ENCODE measurements around the gene NUP62CL. TPM values are rescaled to one million over a fixed set of nuclear protein-coding genes. Genes with fewer than 3 reads are reported as not detected.

Gene NUP62CL
- total and polyA plus RNA-seq, 2 of the 13 experiments (the other 11 are each of a cell fraction or from before 2014, with no cell fraction given) = 4.2 to 5.8 TPM

DNA sequence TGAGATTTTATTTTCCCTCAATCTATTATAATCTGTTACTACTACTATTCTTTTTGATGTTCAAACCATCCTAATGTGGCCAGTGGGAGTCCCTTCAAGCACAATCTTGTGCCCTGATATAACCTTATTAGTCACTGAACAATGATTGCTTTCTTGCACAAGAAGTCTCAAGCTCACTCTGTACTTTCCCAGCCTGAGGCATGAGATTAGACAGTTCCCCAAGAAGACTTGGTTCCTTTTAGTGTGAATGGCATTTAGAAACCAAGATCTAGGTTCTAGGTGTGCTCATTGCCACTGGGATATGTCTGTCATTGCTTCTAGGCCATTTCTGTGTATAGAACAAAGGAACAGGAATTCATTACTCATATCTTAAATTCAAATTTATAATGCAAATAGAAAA, 59.6 kb downstream of the NUP62CL start:
- intact Hi-C loops (cut with micrococcal nuclease; ENCODE audit: unreplicated experiment) = no loop called here
- Histone ChIP-seq H3K27me3 (ENCODE audit: control insufficient read depth in 1 of 2, insufficient read depth in 2 of 2, low read length in 2 of 2) (no peaks in the 10 kb centered on the region), H3K4me2 (ENCODE audit: low read depth, low read length) (no peak overlapping the region), H3K4me3 (replicated peaks in 1 of 3; ENCODE audit: insufficient read depth in 1 of 3, low read depth in 2 of 3, low read length in 3 of 3) (no peak overlapping the region), H3K4me1 (ENCODE audit: insufficient read depth, low read length) (no peaks in the 10 kb centered on the region), H2AFZ (ENCODE audit: low read length) (no peak overlapping the region), H3K27ac (ENCODE audit: extremely low read length, insufficient read depth, low read length) (no peak overlapping the region), H4K20me1 (ENCODE audit: insufficient read depth, low read length) (no peaks in the 10 kb centered on the region), H3K9me3 (ENCODE audit: low read length) (no peaks in the 10 kb centered on the region), H3K79me2 (ENCODE audit: insufficient read depth, low read length) (no peaks in the 10 kb centered on the region), H3K9ac (ENCODE audit: insufficient read depth, low read depth, low read length) (no peak overlapping the region), H3K36me3 (replicated peaks in 1 of 2; ENCODE audit: control insufficient read depth in 1 of 2, insufficient read depth in 2 of 2, low read length in 2 of 2) (no peaks in the 10 kb centered on the region)
- no peak for TF ChIP-seq ZNF564 (CRISPR knock-in tag; IDR thresholded peaks at IDR 0.05)
- no peak for TF ChIP-seq ZNF569 (CRISPR knock-in tag; IDR thresholded peaks at IDR 0.05; ENCODE audit: borderline replicate concordance)
- TF ChIP-seq, protein P1, sequence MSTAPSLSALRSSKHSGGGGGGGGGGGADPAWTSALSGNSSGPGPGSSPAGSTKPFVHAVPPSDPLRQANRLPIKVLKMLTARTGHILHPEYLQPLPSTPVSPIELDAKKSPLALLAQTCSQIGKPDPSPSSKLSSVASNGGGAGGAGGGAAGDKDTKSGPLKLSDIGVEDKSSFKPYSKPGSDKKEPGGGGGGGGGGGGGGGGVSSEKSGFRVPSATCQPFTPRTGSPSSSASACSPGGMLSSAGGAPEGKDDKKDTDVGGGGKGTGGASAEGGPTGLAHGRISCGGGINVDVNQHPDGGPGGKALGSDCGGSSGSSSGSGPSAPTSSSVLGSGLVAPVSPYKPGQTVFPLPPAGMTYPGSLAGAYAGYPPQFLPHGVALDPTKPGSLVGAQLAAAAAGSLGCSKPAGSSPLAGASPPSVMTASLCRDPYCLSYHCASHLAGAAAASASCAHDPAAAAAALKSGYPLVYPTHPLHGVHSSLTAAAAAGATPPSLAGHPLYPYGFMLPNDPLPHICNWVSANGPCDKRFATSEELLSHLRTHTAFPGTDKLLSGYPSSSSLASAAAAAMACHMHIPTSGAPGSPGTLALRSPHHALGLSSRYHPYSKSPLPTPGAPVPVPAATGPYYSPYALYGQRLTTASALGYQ (CRISPR knock-in tag; IDR thresholded peaks at IDR 0.05) = no peak
- TF ChIP-seq, protein P2, sequence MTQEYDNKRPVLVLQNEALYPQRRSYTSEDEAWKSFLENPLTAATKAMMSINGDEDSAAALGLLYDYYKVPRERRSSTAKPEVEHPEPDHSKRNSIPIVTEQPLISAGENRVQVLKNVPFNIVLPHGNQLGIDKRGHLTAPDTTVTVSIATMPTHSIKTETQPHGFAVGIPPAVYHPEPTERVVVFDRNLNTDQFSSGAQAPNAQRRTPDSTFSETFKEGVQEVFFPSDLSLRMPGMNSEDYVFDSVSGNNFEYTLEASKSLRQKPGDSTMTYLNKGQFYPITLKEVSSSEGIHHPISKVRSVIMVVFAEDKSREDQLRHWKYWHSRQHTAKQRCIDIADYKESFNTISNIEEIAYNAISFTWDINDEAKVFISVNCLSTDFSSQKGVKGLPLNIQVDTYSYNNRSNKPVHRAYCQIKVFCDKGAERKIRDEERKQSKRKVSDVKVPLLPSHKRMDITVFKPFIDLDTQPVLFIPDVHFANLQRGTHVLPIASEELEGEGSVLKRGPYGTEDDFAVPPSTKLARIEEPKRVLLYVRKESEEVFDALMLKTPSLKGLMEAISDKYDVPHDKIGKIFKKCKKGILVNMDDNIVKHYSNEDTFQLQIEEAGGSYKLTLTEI (CRISPR knock-in tag; conservative IDR thresholded peaks at IDR 0.05) = no peak
- FAIRE-seq (no peak), DNase-seq (ENCODE audit: low spot score) (no peak), ATAC-seq (no peak)
- CTCF ChIA-PET (ENCODE audit: low intra/inter-chr PET ratio, low total read pairs) = no interaction called here
- BruUV-seq (replicated peaks) = no TSS peak
- POLR2A ChIA-PET = no interaction called here
- in situ Hi-C loops (cut with HindIII; ENCODE audit: extremely low pct_ligation_motif_present, low pct_unique_long_range_greater_than_20kb) = no loop called here

DNA sequence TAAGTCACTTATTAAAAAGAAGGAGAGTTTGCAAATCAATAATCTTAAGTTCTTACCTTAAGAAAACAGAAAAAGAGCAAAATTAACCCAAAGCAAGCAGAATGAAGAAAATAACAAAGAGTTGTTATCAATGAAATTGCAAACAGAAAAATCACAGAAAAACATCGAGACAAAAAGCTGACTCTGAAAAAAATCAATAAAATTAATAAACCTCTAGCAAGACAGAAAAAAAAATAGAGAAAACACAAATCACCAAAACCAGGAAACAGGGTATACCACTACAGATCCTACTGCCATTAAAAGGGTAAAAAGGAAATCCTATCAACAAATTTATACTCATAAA, 70.3 kb downstream of the NUP62CL start:
- no peaks in the 10 kb centered on the region for H3K79me2 ChIP-seq (ENCODE audit: insufficient read depth, low read length)
- no peak overlapping the region for H2AFZ ChIP-seq (ENCODE audit: low read length)
- no peak overlapping the region for H3K27ac ChIP-seq (ENCODE audit: extremely low read length, insufficient read depth, low read length)
- ChIA-PET CTCF (ENCODE audit: low intra/inter-chr PET ratio, low total read pairs) (no interaction called here), POLR2A (no interaction called here)
- H3K9ac ChIP-seq (ENCODE audit: insufficient read depth, low read depth, low read length) = no peak overlapping the region
- 72% methylated on average over 1 of the region's 1 CpG for WGBS (ENCODE audit: low lambda C conversion rate)
- H3K4me3 ChIP-seq (replicated peaks in 1 of 3; ENCODE audit: insufficient read depth in 1 of 3, low read depth in 2 of 3, low read length in 3 of 3) = no peak overlapping the region
- H3K4me1 ChIP-seq (ENCODE audit: insufficient read depth, low read length) = peaks cover 13% of the 10 kb centered on the region; the same call in 1 of the 2 replicates
- H3K36me3 ChIP-seq (replicated peaks in 1 of 2; ENCODE audit: control insufficient read depth in 1 of 2, insufficient read depth in 2 of 2, low read length in 2 of 2) = no peaks in the 10 kb centered on the region
- no peaks in the 10 kb centered on the region for H4K20me1 ChIP-seq (ENCODE audit: insufficient read depth, low read length)
- no peaks in the 10 kb centered on the region for H3K27me3 ChIP-seq (ENCODE audit: control insufficient read depth in 1 of 2, insufficient read depth in 2 of 2, low read length in 2 of 2)
- FAIRE-seq = no peak
- H3K4me2 ChIP-seq (ENCODE audit: low read depth, low read length) = no peak overlapping the region
- intact Hi-C loops (cut with micrococcal nuclease; ENCODE audit: unreplicated experiment) = no loop called here
- no peak for ATAC-seq
- DNase-seq (ENCODE audit: low spot score) = no peak
- in situ Hi-C loops (cut with HindIII; ENCODE audit: extremely low pct_ligation_motif_present, low pct_unique_long_range_greater_than_20kb) = no loop called here
- H3K9me3 ChIP-seq (ENCODE audit: low read length) = no peaks in the 10 kb centered on the region
- BruUV-seq (replicated peaks) = no TSS peak
- TF ChIP-seq, protein P3, sequence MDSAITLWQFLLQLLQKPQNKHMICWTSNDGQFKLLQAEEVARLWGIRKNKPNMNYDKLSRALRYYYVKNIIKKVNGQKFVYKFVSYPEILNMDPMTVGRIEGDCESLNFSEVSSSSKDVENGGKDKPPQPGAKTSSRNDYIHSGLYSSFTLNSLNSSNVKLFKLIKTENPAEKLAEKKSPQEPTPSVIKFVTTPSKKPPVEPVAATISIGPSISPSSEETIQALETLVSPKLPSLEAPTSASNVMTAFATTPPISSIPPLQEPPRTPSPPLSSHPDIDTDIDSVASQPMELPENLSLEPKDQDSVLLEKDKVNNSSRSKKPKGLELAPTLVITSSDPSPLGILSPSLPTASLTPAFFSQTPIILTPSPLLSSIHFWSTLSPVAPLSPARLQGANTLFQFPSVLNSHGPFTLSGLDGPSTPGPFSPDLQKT (CRISPR knock-in tag; IDR thresholded peaks at IDR 0.05; ENCODE audit: borderline replicate concordance) = no peak
- TF ChIP-seq DPF2 (CRISPR knock-in tag; IDR thresholded peaks at IDR 0.05; ENCODE audit: borderline replicate concordance, low read depth) (no peak), ZFP1 (CRISPR knock-in tag; IDR thresholded peaks at IDR 0.05) (no peak), ZNF121 (CRISPR knock-in tag; IDR thresholded peaks at IDR 0.05) (no peak), ZNF879 (CRISPR knock-in tag; IDR thresholded peaks at IDR 0.05) (no peak), KMT2B (CRISPR knock-in tag; IDR thresholded peaks at IDR 0.05) (no peak), HDAC6 (IDR thresholded peaks at IDR 0.05; ENCODE audit: low read depth, low read length) (no peak)
- TF ChIP-seq, protein P4, sequence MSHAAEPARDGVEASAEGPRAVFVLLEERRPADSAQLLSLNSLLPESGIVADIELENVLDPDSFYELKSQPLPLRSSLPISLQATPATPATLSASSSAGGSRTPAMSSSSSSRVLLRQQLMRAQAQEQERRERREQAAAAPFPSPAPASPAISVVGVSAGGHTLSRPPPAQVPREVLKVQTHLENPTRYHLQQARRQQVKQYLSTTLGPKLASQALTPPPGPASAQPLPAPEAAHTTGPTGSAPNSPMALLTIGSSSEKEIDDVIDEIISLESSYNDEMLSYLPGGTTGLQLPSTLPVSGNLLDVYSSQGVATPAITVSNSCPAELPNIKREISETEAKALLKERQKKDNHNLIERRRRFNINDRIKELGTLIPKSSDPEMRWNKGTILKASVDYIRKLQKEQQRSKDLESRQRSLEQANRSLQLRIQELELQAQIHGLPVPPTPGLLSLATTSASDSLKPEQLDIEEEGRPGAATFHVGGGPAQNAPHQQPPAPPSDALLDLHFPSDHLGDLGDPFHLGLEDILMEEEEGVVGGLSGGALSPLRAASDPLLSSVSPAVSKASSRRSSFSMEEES (CRISPR knock-in tag; IDR thresholded peaks at IDR 0.05) = no peak

All from HepG2 (cell line).